Breast epithelium (tissue), 3 donors: ENCODE measurements around the gene MAPKAP1.
"Not testable (repeated sequence)": the region's sequence is repeated elsewhere in the genome, so short reads cannot be mapped to it uniquely, and the experiment has no call there.

Experiments used
- POLR2A ChIP-seq: fragments of 450-650 bp; IDR thresholded peaks from one replicate; pipeline ENCODE4 v1.6.1; 2016; ENCODE audit warnings: antibody characterized with exemption, mild to moderate bottlenecking, moderate library complexity
- POLR2AphosphoS5 ChIP-seq, 3 donors: sonication (generic); formaldehyde crosslinking; IDR thresholded peaks; one replicate each; pipeline ENCODE4 v1.6.1; 2017; ENCODE audit warnings: antibody characterized with exemption in 3 of 3
- TF ChIP-seq, protein P1 (sequence below), 3 donors: fragments of 450-650 bp; IDR thresholded peaks; one replicate each; pipeline ENCODE4 v1.5.1; 2016 to 2017; ENCODE audit warnings: antibody characterized with exemption in 3 of 3, mild to moderate bottlenecking in 3 of 3, moderate library complexity in 3 of 3

DNA sequence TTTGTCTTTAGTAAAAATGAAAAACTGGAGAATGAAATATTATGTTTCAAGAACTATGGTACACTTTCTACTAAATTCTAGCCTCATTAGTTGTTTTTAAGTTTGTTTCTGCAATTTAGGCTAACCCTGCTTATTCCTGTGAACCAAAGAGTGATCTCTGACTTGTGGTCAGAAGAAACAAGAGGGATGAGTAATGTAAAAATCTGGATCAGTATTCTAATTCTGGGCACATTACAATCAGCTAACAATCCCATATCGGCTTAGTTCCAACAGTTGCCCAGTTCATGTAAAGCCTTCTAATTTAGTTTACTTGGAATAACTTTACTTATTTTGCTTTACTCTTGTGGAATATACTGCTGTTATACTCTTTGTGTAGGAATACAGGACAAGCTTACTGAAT lies 134.5 kb downstream of the MAPKAP1 start:
- TF ChIP-seq, protein P1, sequence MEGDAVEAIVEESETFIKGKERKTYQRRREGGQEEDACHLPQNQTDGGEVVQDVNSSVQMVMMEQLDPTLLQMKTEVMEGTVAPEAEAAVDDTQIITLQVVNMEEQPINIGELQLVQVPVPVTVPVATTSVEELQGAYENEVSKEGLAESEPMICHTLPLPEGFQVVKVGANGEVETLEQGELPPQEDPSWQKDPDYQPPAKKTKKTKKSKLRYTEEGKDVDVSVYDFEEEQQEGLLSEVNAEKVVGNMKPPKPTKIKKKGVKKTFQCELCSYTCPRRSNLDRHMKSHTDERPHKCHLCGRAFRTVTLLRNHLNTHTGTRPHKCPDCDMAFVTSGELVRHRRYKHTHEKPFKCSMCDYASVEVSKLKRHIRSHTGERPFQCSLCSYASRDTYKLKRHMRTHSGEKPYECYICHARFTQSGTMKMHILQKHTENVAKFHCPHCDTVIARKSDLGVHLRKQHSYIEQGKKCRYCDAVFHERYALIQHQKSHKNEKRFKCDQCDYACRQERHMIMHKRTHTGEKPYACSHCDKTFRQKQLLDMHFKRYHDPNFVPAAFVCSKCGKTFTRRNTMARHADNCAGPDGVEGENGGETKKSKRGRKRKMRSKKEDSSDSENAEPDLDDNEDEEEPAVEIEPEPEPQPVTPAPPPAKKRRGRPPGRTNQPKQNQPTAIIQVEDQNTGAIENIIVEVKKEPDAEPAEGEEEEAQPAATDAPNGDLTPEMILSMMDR (IDR thresholded peaks at IDR 0.05): not testable (repeated sequence)
- not testable (repeated sequence) for TF ChIP-seq POLR2AphosphoS5 (IDR thresholded peaks at IDR 0.05); POLR2A
